MM.1S (cell line): ENCODE results near the gene MTFR1L.

ENCODE experiments used
- EZH2 ChIP-seq: fragments of 300-600 bp; sonication (generic); optimal IDR thresholded peaks from 2 replicates; pipeline ENCODE3; 2017; ENCODE audit warnings: low read depth, mild to moderate bottlenecking, antibody characterized with exemption, low read length, mixed read lengths
- TF ChIP-seq, protein P1 (sequence below): fragments of 300-600 bp; sonication (generic); IDR thresholded peaks from 2 replicates; pipeline ENCODE4 v1.5.1; 2016; ENCODE audit warnings: antibody characterized with exemption, low read length, mixed read lengths

DNA sequence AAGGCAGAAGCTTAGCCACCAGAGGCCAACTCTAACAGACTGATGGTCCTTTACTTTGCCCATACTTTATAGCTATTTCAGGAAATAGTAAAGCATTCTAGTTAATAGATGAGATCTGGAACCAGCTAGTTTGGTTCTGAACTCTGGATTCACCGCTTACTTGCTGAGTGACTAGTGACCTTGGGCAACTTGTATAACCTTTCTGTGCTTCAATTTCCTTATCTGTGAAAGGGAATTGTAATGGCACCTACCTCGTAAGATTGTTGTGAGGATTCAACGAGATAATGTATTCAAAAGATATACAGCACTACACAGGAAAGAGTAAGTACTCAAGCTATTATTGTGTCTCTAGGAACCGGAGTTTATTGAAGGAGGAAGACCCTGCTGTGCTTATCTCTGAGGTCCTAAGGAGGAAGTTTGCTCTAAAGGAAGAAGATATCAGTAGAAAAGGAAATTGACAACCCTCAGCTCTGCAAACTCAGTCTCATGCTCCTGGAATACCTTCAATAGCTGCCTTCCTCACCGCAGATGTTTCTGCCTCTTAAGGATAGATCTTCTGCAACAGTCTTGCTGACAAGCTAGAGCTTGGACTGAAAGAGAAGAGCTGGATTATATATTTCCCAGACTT lies 11.9 kb downstream of the MTFR1L start:
- TF ChIP-seq, protein P1, sequence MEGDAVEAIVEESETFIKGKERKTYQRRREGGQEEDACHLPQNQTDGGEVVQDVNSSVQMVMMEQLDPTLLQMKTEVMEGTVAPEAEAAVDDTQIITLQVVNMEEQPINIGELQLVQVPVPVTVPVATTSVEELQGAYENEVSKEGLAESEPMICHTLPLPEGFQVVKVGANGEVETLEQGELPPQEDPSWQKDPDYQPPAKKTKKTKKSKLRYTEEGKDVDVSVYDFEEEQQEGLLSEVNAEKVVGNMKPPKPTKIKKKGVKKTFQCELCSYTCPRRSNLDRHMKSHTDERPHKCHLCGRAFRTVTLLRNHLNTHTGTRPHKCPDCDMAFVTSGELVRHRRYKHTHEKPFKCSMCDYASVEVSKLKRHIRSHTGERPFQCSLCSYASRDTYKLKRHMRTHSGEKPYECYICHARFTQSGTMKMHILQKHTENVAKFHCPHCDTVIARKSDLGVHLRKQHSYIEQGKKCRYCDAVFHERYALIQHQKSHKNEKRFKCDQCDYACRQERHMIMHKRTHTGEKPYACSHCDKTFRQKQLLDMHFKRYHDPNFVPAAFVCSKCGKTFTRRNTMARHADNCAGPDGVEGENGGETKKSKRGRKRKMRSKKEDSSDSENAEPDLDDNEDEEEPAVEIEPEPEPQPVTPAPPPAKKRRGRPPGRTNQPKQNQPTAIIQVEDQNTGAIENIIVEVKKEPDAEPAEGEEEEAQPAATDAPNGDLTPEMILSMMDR = no peak
- no peak for TF ChIP-seq EZH2
